ENCODE results near the gene ARHGEF39.

GRCh38 chr9:35635730-35636129 is 29.3 kb downstream of the ARHGEF39 start:
- TF ChIP-seq EZH2 (IDR thresholded peaks at IDR 0.05) (no peak), POLR2AphosphoS5 (IDR thresholded peaks at IDR 0.05; ENCODE audit: borderline replicate concordance, low read depth, low read length) (no peak)

Data from SK-N-MC (cell line).